Fibroblast of the aortic adventitia (primary cell): ENCODE results near the gene TBC1D2. TPM values are rescaled to one million over a fixed set of nuclear protein-coding genes. Genes with fewer than 3 reads are reported as not detected.

Experiments
- DNase-seq: peaks from one replicate; pipeline ENCODE4 v3.0.0-alpha.2; 2010; ENCODE audit warnings: low read depth
- H3K4me3 ChIP-seq: 2 replicates; pipeline ENCODE4 v1.5.1; 2011; ENCODE audit warnings: low read depth, mild to moderate bottlenecking, control low read depth, low read length, moderate library complexity
- CTCF ChIP-seq: IDR thresholded peaks from 2 replicates; pipeline ENCODE4 v1.5.1; 2011; ENCODE audit warnings: mild to moderate bottlenecking, low read length, control low read depth, inconsistent platforms; ENCODE audit not compliant: insufficient read depth
- total RNA-seq: library from RNA; depleted of rRNA; stranded (reverse); fragments of >200 nt; gene quantifications from 2 replicates; pipeline ENCODE4 v1.2.3, GENCODE V29; 2012; ENCODE audit warnings: low replicate concordance

The TBC1D2 gene
- total RNA-seq, 1 donor: 20.7 TPM

GRCh38 chr9:98242426-98242825 lies 13.0 kb downstream of the TBC1D2 start:
- TF ChIP-seq CTCF: no peak
- H3K4me3 ChIP-seq: no peak overlapping the region
- DNase-seq: no peak

DNA sequence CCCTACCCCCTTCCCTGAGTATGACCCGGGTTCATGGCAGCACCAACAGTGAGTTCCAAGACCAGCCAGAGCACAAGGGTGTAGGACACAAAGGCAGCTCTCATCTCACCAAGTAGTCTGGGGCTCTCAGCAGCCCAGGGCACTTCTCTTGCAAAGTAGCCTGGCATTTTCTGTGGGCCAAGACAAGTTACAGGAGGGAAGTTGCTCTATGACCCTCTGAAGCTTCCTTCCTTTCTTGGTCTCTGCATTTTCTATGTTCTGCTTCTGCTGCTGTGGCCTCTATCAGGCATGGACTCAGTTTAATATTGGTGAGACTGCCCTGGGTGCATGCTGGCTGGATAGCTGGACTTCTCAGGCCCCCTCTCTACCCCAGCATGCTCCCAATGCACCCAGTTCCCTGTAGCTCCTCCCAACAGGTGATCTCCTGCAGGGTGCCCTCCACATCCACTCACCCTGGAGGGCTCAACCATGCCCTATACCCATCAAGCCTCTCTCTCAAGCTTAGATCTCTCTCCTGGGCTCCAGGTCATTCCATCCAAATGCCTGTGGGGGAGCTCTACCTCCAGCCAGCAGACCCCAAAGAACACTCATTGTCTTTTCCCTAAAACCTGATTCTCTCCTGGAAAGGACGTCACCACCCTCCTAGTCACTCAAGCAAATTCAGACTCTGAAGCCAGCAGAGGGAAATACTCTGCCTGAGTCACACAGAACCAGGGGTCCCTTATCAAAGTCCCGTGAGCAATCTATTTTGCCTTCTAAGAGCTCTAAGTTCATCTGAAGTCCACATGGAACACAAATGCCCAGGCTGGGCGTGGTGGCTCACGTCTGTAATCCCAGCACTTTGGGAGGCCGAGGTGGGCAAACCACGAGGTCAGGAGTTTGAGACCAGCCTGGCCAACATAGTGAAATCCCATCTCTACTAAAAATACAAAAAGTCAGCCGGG lies 13.8 kb downstream of the TBC1D2 start:
- no peak for DNase-seq
- TF ChIP-seq CTCF: no peak

DNA sequence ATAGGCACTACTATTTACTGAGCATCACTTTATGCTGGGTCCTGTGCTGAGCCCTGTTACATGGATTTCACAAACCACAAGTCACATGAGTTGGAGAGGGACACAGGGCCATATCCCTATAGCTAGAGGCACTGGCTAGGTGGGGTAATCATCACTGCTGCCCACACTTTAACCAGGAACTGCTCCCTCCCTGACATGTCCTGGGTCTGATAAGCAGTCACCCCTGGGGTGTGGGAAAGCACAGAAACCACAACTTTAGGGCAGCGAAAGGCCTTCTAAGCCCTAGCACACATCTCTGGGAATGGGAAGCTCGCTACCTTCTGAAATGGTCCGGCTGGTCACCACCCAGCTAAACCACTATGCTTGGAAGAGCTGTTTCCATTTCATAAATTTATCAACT lies 15.0 kb downstream of the TBC1D2 start:
- DNase-seq: no peak
- TF ChIP-seq CTCF: no peak
- no peak overlapping the region for H3K4me3 ChIP-seq

More for the DNA sequence above, 13.8 kb downstream of the TBC1D2 start:
- no peak overlapping the region for H3K4me3 ChIP-seq

DNA sequence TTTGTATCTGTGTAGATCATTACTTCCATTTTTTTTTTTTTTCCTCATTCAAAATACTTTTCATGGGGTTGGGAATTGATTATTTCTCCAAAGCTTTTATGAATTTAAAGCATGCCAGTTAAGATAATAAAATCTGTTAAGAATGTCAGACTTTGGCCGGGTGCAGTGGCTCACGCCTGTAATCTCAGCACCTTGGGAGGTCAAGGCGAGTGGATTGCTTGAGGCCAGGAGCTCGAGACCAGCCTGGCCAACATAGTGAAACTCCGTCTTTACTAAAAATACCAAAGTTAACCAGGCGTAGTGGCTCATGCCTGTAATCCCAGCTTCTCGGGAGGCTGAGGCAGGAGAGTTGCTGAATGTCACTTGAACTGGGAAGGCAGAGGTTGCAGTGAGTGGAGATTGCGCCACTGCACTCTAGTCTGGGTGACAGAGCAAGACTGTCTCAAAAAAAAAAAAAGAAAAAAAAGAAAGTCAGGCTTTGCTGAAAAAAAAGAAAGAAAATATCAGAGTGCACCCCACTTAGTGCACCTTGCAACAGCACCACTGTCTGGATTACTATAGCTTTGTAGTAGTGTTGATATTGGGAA lies 18.5 kb downstream of the TBC1D2 start:
- TF ChIP-seq CTCF: no peak
- no peak for DNase-seq
- H3K4me3 ChIP-seq: no peak overlapping the region

DNA sequence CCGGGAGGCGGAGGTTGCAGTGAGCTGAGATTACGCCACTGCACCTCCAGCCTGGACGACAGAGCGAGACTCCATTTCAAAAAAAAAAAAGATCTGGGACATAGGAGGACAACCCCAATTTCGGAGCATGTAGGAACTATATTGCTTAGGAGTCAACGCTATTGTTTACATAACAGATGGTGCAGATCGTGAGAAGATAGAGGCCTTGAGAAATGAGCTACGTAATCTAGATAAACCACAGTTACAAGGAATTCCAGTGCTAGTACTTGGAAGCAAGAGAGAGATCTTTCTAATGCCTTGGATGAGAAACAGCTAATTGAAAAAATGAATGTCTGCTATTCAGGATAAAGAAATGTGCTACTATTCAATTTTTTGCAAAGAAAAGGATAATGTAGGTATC lies 20.3 kb downstream of the TBC1D2 start:
- no peak for TF ChIP-seq CTCF
- DNase-seq: no peak
- no peak overlapping the region for H3K4me3 ChIP-seq

DNA sequence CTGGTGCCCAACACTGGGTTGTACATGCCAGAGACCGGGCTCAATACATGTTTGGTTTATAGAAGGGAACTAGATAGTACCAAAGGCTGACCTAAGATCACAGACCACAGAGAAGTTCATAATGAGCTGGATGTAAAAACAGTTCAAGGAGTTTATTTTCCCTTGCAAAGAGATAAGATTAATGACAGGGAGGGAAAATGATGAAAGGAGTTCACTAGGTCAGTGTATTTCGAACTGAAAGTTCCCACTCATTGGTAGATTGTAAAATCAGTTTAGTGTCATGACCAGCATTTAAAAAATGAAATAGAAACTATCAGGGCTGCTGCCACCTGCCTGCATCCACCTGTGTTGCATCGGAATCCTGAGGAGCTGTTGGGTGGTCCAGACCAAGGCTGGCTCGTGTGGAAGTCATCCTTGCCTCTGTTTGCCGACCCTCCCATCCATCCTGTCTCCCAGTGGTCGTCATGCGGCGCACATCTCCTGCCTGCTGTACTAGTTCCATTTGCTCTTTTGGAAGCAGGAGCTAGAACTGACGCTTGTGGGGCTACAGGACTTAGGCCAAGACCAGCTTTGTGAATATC lies 21.1 kb downstream of the TBC1D2 start:
- no peak overlapping the region for H3K4me3 ChIP-seq
- DNase-seq: no peak
- no peak for TF ChIP-seq CTCF
